HL-60 (cell line): ENCODE results near the gene KDM4C.

Experiments
- DNase-seq, 2 experiments: peaks; one replicate each; pipeline ENCODE4 v3.0.0-alpha.2; 2010 to 2020; ENCODE audit warnings: low read depth in 1 of 2, low spot score in 1 of 2
- H3K27ac ChIP-seq: fragments of 250-450 bp; sonication (Bioruptor Pico); replicated peaks from 2 replicates; pipeline ENCODE4 v1.5.1; 2020; ENCODE audit warnings: mild to moderate bottlenecking, moderate library complexity
- H3K27me3 ChIP-seq: fragments of 250-450 bp; sonication (Bioruptor Pico); 2 replicates; pipeline ENCODE4 v1.5.1; 2021; ENCODE audit warnings: mild to moderate bottlenecking, moderate library complexity; ENCODE audit not compliant: insufficient read depth, poor library complexity, severe bottlenecking
- H3K4me3 ChIP-seq: replicated peaks from 2 replicates; pipeline ENCODE4 v1.5.1; 2011; ENCODE audit warnings: mild to moderate bottlenecking, control low read depth, low read length; ENCODE audit not compliant: insufficient read depth
- CTCF ChIP-seq: IDR thresholded peaks from one replicate; pipeline ENCODE4 v1.5.1; 2011; ENCODE audit warnings: low read length, control low read depth, inconsistent platforms; ENCODE audit not compliant: insufficient read depth
- GABPA ChIP-seq: IDR thresholded peaks from 2 replicates; pipeline ENCODE4 v1.6.1; 2012; ENCODE audit warnings: low read depth
- POLR2AphosphoS5 ChIP-seq: IDR thresholded peaks from 2 replicates; pipeline ENCODE4 v1.6.1; 2012; ENCODE audit warnings: low read depth
- REST ChIP-seq: IDR thresholded peaks from 2 replicates; pipeline ENCODE4 v1.6.1; 2012; ENCODE audit warnings: low read depth; ENCODE audit not compliant: insufficient replicate concordance
- SPI1 ChIP-seq: IDR thresholded peaks from 2 replicates; pipeline ENCODE4 v1.6.1; 2012; ENCODE audit warnings: low read depth, mild to moderate bottlenecking, borderline replicate concordance

The KDM4C gene

GRCh38 chr9:7009065-7009464 is 251.3 kb downstream of the KDM4C start:
- Histone ChIP-seq H3K27ac (no peak overlapping the region), H3K27me3 (no peaks in the 10 kb centered on the region), H3K4me3 (no peak overlapping the region)
- TF ChIP-seq GABPA (no peak), SPI1 (no peak), CTCF (no peak), REST (no peak), POLR2AphosphoS5 (no peak)
- no peak for DNase-seq

- peak; percentile 45; the same call in 1 of the 2 replicates for TF ChIP-seq SPI1
- no peak for TF ChIP-seq REST
- TF ChIP-seq GABPA: no peak
- peak; percentile 92 for TF ChIP-seq POLR2AphosphoS5
- TF ChIP-seq CTCF: no peak
- H3K27ac ChIP-seq: peak overlapping the region; percentile 40
- peak; percentile 17 to 91 for DNase-seq
Observed at GRCh38 chr9:7011395-7012067, 253.8 kb downstream of the KDM4C start.

GRCh38 chr9:7027996-7028395 is 270.2 kb downstream of the KDM4C start:
- Histone ChIP-seq H3K4me3 (no peak overlapping the region), H3K27me3 (no peaks in the 10 kb centered on the region), H3K27ac (no peak overlapping the region)
- DNase-seq: no peak
- TF ChIP-seq POLR2AphosphoS5 (no peak), REST (no peak), CTCF (no peak), GABPA (no peak), SPI1 (no peak)

More at GRCh38 chr9:7011395-7012067, 253.8 kb downstream of the KDM4C start:
- no peak overlapping the region for H3K4me3 ChIP-seq
- H3K27me3 ChIP-seq: no peaks in the 10 kb centered on the region
